Panc1 (cell line): ENCODE results near the gene CATSPERB. TPM values are rescaled to one million over a fixed set of nuclear protein-coding genes. Genes with fewer than 3 reads are reported as not detected.

Experiments used
- ATAC-seq: fragments of 200-7000 bp; cut with Tn5 transposase; 2 replicates; pipeline ENCODE4 v1.9.1; 2020; ENCODE audit warnings: mild to moderate bottlenecking, moderate library complexity
- BruUV-seq: library from RNA; stranded (reverse); fragments of 400-500 nt; replicated peaks from 2 replicates; lab custom pipeline; 2021; lab: Mats Ljungman, UMichigan
- CTCF ChIA-PET: fragments of 300-600 bp; sonication (Branson Sonifier 250); formaldehyde crosslinking; loops from one replicate; lab custom pipeline; 2022; ENCODE audit warnings: antibody characterized with exemption; lab: Charles Lee
- POLR2A ChIA-PET: fragments of 300-600 bp; sonication (Branson Sonifier 250); formaldehyde crosslinking; loops from one replicate; lab custom pipeline; 2022; ENCODE audit warnings: antibody characterized with exemption; lab: Charles Lee
- DNase-seq: peaks from one replicate; pipeline ENCODE4 v3.0.0-alpha.2; 2010; ENCODE audit warnings: low read depth, low spot score
- H3K27ac ChIP-seq: 2 replicates; pipeline ENCODE4 v1.5.1; 2011; ENCODE audit warnings: mild to moderate bottlenecking, low read length, inconsistent platforms
- H3K27me3 ChIP-seq: fragments of 200-500 bp; sonication (Bioruptor generic); 2 replicates; pipeline ENCODE4 v1.6.0; 2014; ENCODE audit warnings: low read length, inconsistent platforms; ENCODE audit not compliant: control insufficient read depth, insufficient read depth
- H3K36me3 ChIP-seq: fragments of 200-500 bp; sonication (Bioruptor generic); 2 replicates; pipeline ENCODE4 v1.5.1; 2014; ENCODE audit warnings: inconsistent platforms, mild to moderate bottlenecking, low read length, moderate library complexity; ENCODE audit not compliant: control insufficient read depth, insufficient read depth
- H3K4me1 ChIP-seq: 2 replicates; pipeline ENCODE4 v1.5.1; 2011; ENCODE audit warnings: inconsistent platforms, mild to moderate bottlenecking, low read length, moderate library complexity; ENCODE audit not compliant: control insufficient read depth, insufficient read depth
- H3K4me3 ChIP-seq, 2 experiments: 2 replicates each; pipeline ENCODE4 v1.5.1; 2011 to 2012; ENCODE audit warnings: low read depth in 2 of 2, low read length in 2 of 2, mild to moderate bottlenecking in 2 of 2, inconsistent platforms in 1 of 2, moderate library complexity in 1 of 2
- H3K9me3 ChIP-seq: fragments of 200-500 bp; sonication (Bioruptor generic); 2 replicates; pipeline ENCODE4 v1.5.1; 2014; ENCODE audit warnings: low read depth, mild to moderate bottlenecking, inconsistent platforms, low read length, moderate library complexity; ENCODE audit not compliant: control insufficient read depth, insufficient read depth
- CTCF ChIP-seq: fragments of 450-650 bp; IDR thresholded peaks from 2 replicates; pipeline ENCODE4 v1.5.1; 2017; ENCODE audit warnings: mild to moderate bottlenecking
- POLR2AphosphoS5 ChIP-seq: IDR thresholded peaks from 2 replicates; pipeline ENCODE4 v1.6.1; 2012; ENCODE audit warnings: mild to moderate bottlenecking, low read depth, low read length, moderate library complexity
- REST ChIP-seq, 2 experiments: IDR thresholded peaks; 2 replicates each; pipeline ENCODE4 v1.6.1; 2011 to 2012; ENCODE audit warnings: low read depth in 2 of 2, control low read depth in 1 of 2, low read length in 1 of 2, mild to moderate bottlenecking in 1 of 2, moderate library complexity in 1 of 2; ENCODE audit not compliant: insufficient read depth in 1 of 2
- SIN3A ChIP-seq: IDR thresholded peaks from 2 replicates; pipeline ENCODE4 v1.6.1; 2012; ENCODE audit warnings: low read depth, mild to moderate bottlenecking, low read length, moderate library complexity, borderline replicate concordance; ENCODE audit not compliant: insufficient read depth
- TCF7L2 ChIP-seq: IDR thresholded peaks from 2 replicates; pipeline ENCODE4 v1.6.1; 2011; ENCODE audit warnings: mild to moderate bottlenecking, low read depth, low read length, inconsistent platforms
- in situ Hi-C: cut with HindIII; loops from 2 replicates; pipeline ENCODE4 v1.10.0; 2016; ENCODE audit warnings: low sequenced_read_pairs, low pct_unique_long_range_greater_than_20kb
- intact Hi-C: fragments of 100-400 bp; cut with micrococcal nuclease; formaldehyde crosslinking; loops from one replicate; pipeline ENCODE4 v1.10.0; 2022; ENCODE audit not compliant: unreplicated experiment
- total RNA-seq: library from RNA; stranded (reverse); gene quantifications from one replicate; pipeline ENCODE4 v1.2.1, GENCODE V29; 2021; ENCODE audit not compliant: unreplicated experiment

CATSPERB gene
- total RNA-seq, 1 experiment from 2014 or later, result not detected

- Histone ChIP-seq H3K9me3 (no peaks in the 10 kb centered on the region), H3K27me3 (no peaks in the 10 kb centered on the region), H3K4me1 (no peaks in the 10 kb centered on the region), H3K4me3 (no peak overlapping the region), H3K27ac (no peak overlapping the region), H3K36me3 (no peaks in the 10 kb centered on the region)
- BruUV-seq, result no TSS peak
- DNase-seq (no peak), ATAC-seq (no peak)
- ChIA-PET POLR2A (no interaction called here), CTCF (no interaction called here)
- intact Hi-C loops (no loop called here), in situ Hi-C loops (no loop called here)
- no peak for TF ChIP-seq TCF7L2
- TF ChIP-seq CTCF, result no peak
- TF ChIP-seq SIN3A, result no peak
- TF ChIP-seq POLR2AphosphoS5, result no peak
- TF ChIP-seq REST (IDR thresholded peaks at IDR 0.05; ENCODE audit: insufficient read depth in 1 of 2, low read depth in 2 of 2, low read length in 1 of 2), result no peak
These were observed 154.2 kb downstream of the CATSPERB start for GRCh38 chr14:91577632-91578233.

GRCh38 chr14:91575469-91576208 lies 156.2 kb downstream of the CATSPERB start:
- Histone ChIP-seq H3K4me1 (no peaks in the 10 kb centered on the region), H3K9me3 (no peaks in the 10 kb centered on the region), H3K4me3 (no peak overlapping the region), H3K36me3 (no peaks in the 10 kb centered on the region), H3K27me3 (no peaks in the 10 kb centered on the region), H3K27ac (no peak overlapping the region)
- ChIA-PET CTCF (no interaction called here), POLR2A (no interaction called here)
- BruUV-seq, result no TSS peak
- DNase-seq, result no peak
- intact Hi-C loops, result no loop called here
- no peak for ATAC-seq
- in situ Hi-C loops, result no loop called here
- TF ChIP-seq CTCF (no peak), POLR2AphosphoS5 (no peak), TCF7L2 (no peak), REST (IDR thresholded peaks at IDR 0.05; ENCODE audit: insufficient read depth in 1 of 2, low read depth in 2 of 2, low read length in 1 of 2) (no peak), SIN3A (no peak)
